Neuronal stem cell (in vitro differentiated cells): ENCODE data around the gene ATP8B3.
A peak's percentile ranks its signal among the peaks of the same experiment; 100 is the strongest.

Experiments used
- DNase-seq: peaks from one replicate; pipeline ENCODE4 v3.0.0-alpha.2; 2013; ENCODE audit warnings: low spot score
- H2AFZ ChIP-seq: one replicate; pipeline ENCODE4 v1.6.1; 2013; ENCODE audit warnings: mild to moderate bottlenecking, low read length, inconsistent platforms
- H2AK5ac ChIP-seq: 2 replicates; pipeline ENCODE4 v1.6.1; 2013; ENCODE audit warnings: low read depth, mild to moderate bottlenecking, inconsistent platforms, low read length, moderate library complexity, mixed read lengths
- H2BK120ac ChIP-seq: 2 replicates; pipeline ENCODE4 v1.6.1; 2013; ENCODE audit warnings: low read depth, mild to moderate bottlenecking, inconsistent platforms, low read length, moderate library complexity, mixed read lengths
- H2BK12ac ChIP-seq: one replicate; pipeline ENCODE4 v1.6.1; 2013; ENCODE audit warnings: low read length, inconsistent platforms
- H2BK15ac ChIP-seq: 2 replicates; pipeline ENCODE4 v1.6.1; 2013; ENCODE audit warnings: mild to moderate bottlenecking, low read length, inconsistent platforms, mixed read lengths
- H2BK5ac ChIP-seq: one replicate; pipeline ENCODE4 v1.6.1; 2013; ENCODE audit warnings: inconsistent platforms, mild to moderate bottlenecking, low read length, moderate library complexity
- H3K14ac ChIP-seq: one replicate; pipeline ENCODE4 v1.6.1; 2013; ENCODE audit warnings: low read length, inconsistent platforms
- H3K18ac ChIP-seq: 2 replicates; pipeline ENCODE4 v1.6.1; 2013; ENCODE audit warnings: low read length, inconsistent platforms
- H3K23ac ChIP-seq: 2 replicates; pipeline ENCODE4 v1.6.1; 2013; ENCODE audit warnings: low read depth, mild to moderate bottlenecking, mixed read lengths, low read length, inconsistent platforms; ENCODE audit not compliant: poor library complexity
- H3K27ac ChIP-seq: replicated peaks from 3 replicates; pipeline ENCODE4 v1.5.1; 2013; ENCODE audit warnings: low read length, inconsistent platforms
- H3K27me3 ChIP-seq, 3 experiments: 2 replicates each; pipeline ENCODE4 v1.6.1; 2013; ENCODE audit warnings: low read length in 3 of 3, mild to moderate bottlenecking in 2 of 3, inconsistent platforms in 1 of 3, low read depth in 1 of 3, mixed read lengths in 1 of 3, moderate library complexity in 1 of 3; ENCODE audit not compliant: control insufficient read depth in 3 of 3, insufficient read depth in 3 of 3
- H3K36me3 ChIP-seq, 2 donors: replicated peaks in 1 of 2; 2 replicates each; pipeline ENCODE4 v1.6.1; 2013; ENCODE audit warnings: low read length in 2 of 2; ENCODE audit not compliant: control insufficient read depth in 2 of 2, insufficient read depth in 2 of 2
- H3K4ac ChIP-seq: 2 replicates; pipeline ENCODE4 v1.6.1; 2013; ENCODE audit warnings: inconsistent platforms, mild to moderate bottlenecking, low read length, moderate library complexity
- H3K4me1 ChIP-seq, 2 donors: 1 replicate in 1 of 2; 2 replicates in 1 of 2; pipeline ENCODE4 v1.6.1; 2013; ENCODE audit warnings: low read length in 2 of 2, low read depth in 1 of 2; ENCODE audit not compliant: control insufficient read depth in 2 of 2, insufficient read depth in 1 of 2
- H3K4me2 ChIP-seq: one replicate; pipeline ENCODE4 v1.6.1; 2013; ENCODE audit warnings: mild to moderate bottlenecking, low read length, inconsistent platforms; ENCODE audit not compliant: insufficient read depth, poor library complexity, severe bottlenecking
- H3K4me3 ChIP-seq, 2 donors: 2 replicates each; pipeline ENCODE4 v1.5.1; 2013; ENCODE audit warnings: low read length in 2 of 2, mild to moderate bottlenecking in 2 of 2, inconsistent platforms in 1 of 2, moderate library complexity in 1 of 2
- H3K79me1 ChIP-seq: one replicate; pipeline ENCODE4 v1.6.1; 2013; ENCODE audit warnings: low read depth, mild to moderate bottlenecking, inconsistent platforms, low read length, moderate library complexity
- H3K9ac ChIP-seq: one replicate; pipeline ENCODE4 v1.6.1; 2013; ENCODE audit warnings: mild to moderate bottlenecking, low read depth, low read length, inconsistent platforms; ENCODE audit not compliant: poor library complexity
- H3K9me3 ChIP-seq, 2 donors: replicated peaks in 1 of 2; 2 replicates each; pipeline versions ENCODE3 to v1.6.1; 2013; ENCODE audit warnings: low read length in 2 of 2, mild to moderate bottlenecking in 2 of 2, inconsistent platforms in 1 of 2, low read depth in 1 of 2, mixed read lengths in 1 of 2, moderate library complexity in 1 of 2; ENCODE audit not compliant: control insufficient read depth in 2 of 2, insufficient read depth in 1 of 2
- H4K8ac ChIP-seq: one replicate; pipeline ENCODE4 v1.6.1; 2013; ENCODE audit warnings: low read depth, mild to moderate bottlenecking, inconsistent platforms, low read length, moderate library complexity
- H4K91ac ChIP-seq: one replicate; pipeline ENCODE4 v1.6.1; 2013; ENCODE audit warnings: low read length, low read depth, mild to moderate bottlenecking, inconsistent platforms; ENCODE audit not compliant: poor library complexity
- WGBS, 2 donors: extraction: QIAGEN DNeasy Blood & Tissue Kit; methylation state at CpG; one replicate each; pipeline ENCODE4 v1.1.7; 2013; ENCODE audit warnings: missing lambda C conversion rate in 2 of 2, mixed read lengths in 1 of 2; ENCODE audit not compliant: insufficient read length in 2 of 2, insufficient replicate concordance in 1 of 2; ENCODE audit errors: extremely low coverage in 2 of 2; 5-methylcytosine and 5-hydroxymethylcytosine counted together

ATP8B3 gene

DNA sequence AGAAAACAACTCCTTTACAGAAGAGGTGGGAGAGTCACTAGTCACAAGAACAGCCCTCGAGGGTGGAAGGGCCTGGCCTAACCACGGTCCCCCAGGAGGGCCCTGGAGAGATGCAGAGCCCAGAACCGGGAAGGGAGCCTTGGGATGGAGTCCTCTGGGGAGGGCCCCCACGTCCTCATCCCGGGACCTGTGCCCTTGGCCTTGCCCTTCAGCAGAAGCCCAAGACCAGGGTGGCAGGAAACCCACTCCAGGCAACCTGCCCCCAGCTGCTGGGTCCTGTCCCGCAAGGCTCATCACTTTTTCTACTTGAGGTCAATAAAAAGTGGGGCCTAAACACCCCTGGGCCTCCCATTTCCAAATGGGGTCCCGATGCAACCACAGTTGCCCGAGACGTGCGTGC is 2.3 kb upstream of the ATP8B3 start:
- Histone ChIP-seq H3K79me1 (no peaks in the 10 kb centered on the region), H2BK15ac (no peak overlapping the region), H2AK5ac (no peak overlapping the region), H3K9me3 (peaks cover 0 to 3% of the 10 kb centered on the region in 2 donors), H2AFZ (no peak overlapping the region), H2BK12ac (no peak overlapping the region), H3K27me3 (peaks cover 0 to 5% (median 3%) of the 10 kb centered on the region in 3 experiments), H3K14ac (peak overlapping the region; percentile 27), H3K9ac (peak overlapping the region; percentile 4), H4K8ac (peak overlapping the region; percentile 56), H3K18ac (no peak overlapping the region), H3K4me3 (no peak overlapping the region), H3K27ac (no peak overlapping the region), H3K36me3 (peaks cover 22 to 37% of the 10 kb centered on the region in 2 donors), H2BK5ac (no peak overlapping the region), H3K4me1 (peaks cover 0 to 7% of the 10 kb centered on the region in 2 donors), H3K4ac (no peak overlapping the region), H4K91ac (no peak overlapping the region), H2BK120ac (no peak overlapping the region), H3K4me2 (no peak overlapping the region), H3K23ac (no peak overlapping the region)
- WGBS, 2 donors = no CpG with 5 or more reads among the region's 10 CpGs
- no peak for DNase-seq

DNA sequence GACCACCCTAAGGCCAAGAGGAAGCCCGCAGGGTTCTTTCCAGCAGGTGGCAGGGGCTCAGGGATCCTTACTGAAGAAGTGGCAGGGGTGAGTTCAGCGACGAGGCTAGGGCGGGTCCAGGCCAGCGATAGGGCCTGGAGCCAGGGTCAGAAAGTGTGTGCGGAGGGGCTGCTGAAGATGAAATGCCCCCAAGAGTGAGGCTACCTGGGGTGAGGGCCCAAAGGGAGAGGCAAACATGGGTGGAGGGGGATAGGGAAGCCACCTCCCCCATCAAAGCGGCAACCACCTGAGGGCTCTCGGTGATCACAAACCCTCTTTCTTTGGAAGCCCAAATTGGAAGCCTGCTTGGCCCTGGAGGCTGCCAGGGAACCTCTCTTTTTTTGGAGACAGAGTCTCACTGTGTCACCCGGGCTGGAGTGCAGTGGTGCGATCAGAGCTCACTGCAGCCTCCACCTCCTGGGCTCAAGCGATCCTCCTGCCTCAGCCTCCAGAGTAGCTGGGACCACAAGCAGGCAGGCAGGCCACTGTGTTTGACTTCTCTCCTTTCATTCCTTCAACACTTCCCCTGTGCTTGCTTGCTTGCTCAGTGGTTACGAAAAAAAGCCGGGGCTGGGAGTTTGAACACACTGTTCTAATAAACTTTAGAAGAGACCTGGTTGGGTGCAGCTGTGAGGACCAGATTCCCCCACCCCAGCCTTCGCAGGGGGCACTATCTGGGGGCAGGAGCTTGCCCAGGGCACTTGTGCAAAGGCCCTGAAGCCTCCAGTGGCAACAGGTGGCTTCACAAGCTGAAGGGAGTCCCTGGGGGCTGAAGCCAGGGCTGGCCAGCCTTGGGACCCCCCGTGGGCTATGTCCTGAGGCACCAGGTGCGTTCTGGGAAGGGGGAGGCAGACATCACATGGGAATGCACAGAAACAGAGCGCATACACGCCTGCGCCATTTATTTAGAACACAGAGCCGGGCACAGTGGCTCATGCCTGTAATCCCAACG is 1.4 kb upstream of the ATP8B3 start:
- no peak overlapping the region for H2BK5ac ChIP-seq
- no peak overlapping the region for H3K27ac ChIP-seq
- no peak overlapping the region for H2AK5ac ChIP-seq
- H3K4me3 ChIP-seq = peak overlapping the region; percentile 50 to 78
- H3K9me3 ChIP-seq = peaks cover 0 to 3% of the 10 kb centered on the region in 2 donors
- H4K91ac ChIP-seq = no peak overlapping the region
- H2BK15ac ChIP-seq = no peak overlapping the region
- H2BK12ac ChIP-seq = no peak overlapping the region
- H4K8ac ChIP-seq = no peak overlapping the region
- no peak overlapping the region for H3K4ac ChIP-seq
- H2BK120ac ChIP-seq = no peak overlapping the region
- H3K18ac ChIP-seq = no peak overlapping the region
- H3K23ac ChIP-seq = no peak overlapping the region
- DNase-seq = no peak
- H2AFZ ChIP-seq = peak overlapping the region; percentile 89
- peak overlapping the region; percentile 87 for H3K4me2 ChIP-seq
- H3K14ac ChIP-seq = no peak overlapping the region
- H3K4me1 ChIP-seq = peaks cover 0 to 7% of the 10 kb centered on the region in 2 donors
- H3K27me3 ChIP-seq = peaks cover 0 to 5% (median 3%) of the 10 kb centered on the region in 3 experiments
- no CpG with 5 or more reads among the region's 21 CpGs for WGBS, 2 donors
- H3K9ac ChIP-seq = no peak overlapping the region
- peaks cover 20 to 28% of the 10 kb centered on the region in 2 donors for H3K36me3 ChIP-seq
- no peaks in the 10 kb centered on the region for H3K79me1 ChIP-seq

- no CpG with 5 or more reads among the region's 47 CpGs for WGBS, 2 donors
- H3K27ac ChIP-seq = no peak overlapping the region
- H2BK120ac ChIP-seq = no peak overlapping the region
- peaks cover 0 to 7% of the 10 kb centered on the region in 2 donors for H3K4me1 ChIP-seq
- H2BK15ac ChIP-seq = no peak overlapping the region
- H3K23ac ChIP-seq = no peak overlapping the region
- peak; percentile 90 for DNase-seq
- no peak overlapping the region for H2BK5ac ChIP-seq
- H3K14ac ChIP-seq = no peak overlapping the region
- peak overlapping the region; percentile 50 to 78 for H3K4me3 ChIP-seq
- no peak overlapping the region for H3K4ac ChIP-seq
- H3K9ac ChIP-seq = peak overlapping the region; percentile 46
- no peak overlapping the region for H2BK12ac ChIP-seq
- peaks cover 13 to 19% of the 10 kb centered on the region in 2 donors for H3K36me3 ChIP-seq
- H2AK5ac ChIP-seq = no peak overlapping the region
- no peak overlapping the region for H4K8ac ChIP-seq
- H4K91ac ChIP-seq = no peak overlapping the region
- H3K27me3 ChIP-seq = peaks cover 0 to 5% (median 3%) of the 10 kb centered on the region in 3 experiments
- peak overlapping the region; percentile 86 for H3K18ac ChIP-seq
- peak overlapping the region; percentile 87 for H3K4me2 ChIP-seq
- peaks cover 0 to 3% of the 10 kb centered on the region in 2 donors for H3K9me3 ChIP-seq
- peak overlapping the region; percentile 89 for H2AFZ ChIP-seq
- H3K79me1 ChIP-seq = no peaks in the 10 kb centered on the region
These were observed 533 bp upstream of the ATP8B3 start for GRCh38 chr19:1812426-1813191.
